Parathyroid adenoma (tissue), 2 donors: Measurements from ENCODE around the gene SNRPD3.
"Not testable (repeated sequence)": the region's sequence is repeated elsewhere in the genome, so short reads cannot be mapped to it uniquely, and the experiment has no call there.

Experiments used
- H2AFZ ChIP-seq: fragments of 300-600 bp; sonication (generic); one replicate; pipeline ENCODE4 v1.7.0; 2017; ENCODE audit warnings: antibody characterized with exemption, mild to moderate bottlenecking
- H3K27ac ChIP-seq: fragments of 300-600 bp; sonication (generic); one replicate; pipeline ENCODE4 v1.7.0; 2017
- H3K27me3 ChIP-seq: fragments of 300-600 bp; sonication (generic); one replicate; pipeline ENCODE4 v1.7.0; 2017; ENCODE audit warnings: low read length; ENCODE audit not compliant: control insufficient read depth, insufficient read depth
- H3K36me3 ChIP-seq: fragments of 300-600 bp; sonication (generic); one replicate; pipeline ENCODE4 v1.7.0; 2017; ENCODE audit warnings: low read length; ENCODE audit not compliant: control insufficient read depth, insufficient read depth
- H3K4me1 ChIP-seq: fragments of 300-600 bp; sonication (generic); one replicate; pipeline ENCODE4 v1.7.0; 2017; ENCODE audit warnings: control low read depth
- H3K4me2 ChIP-seq: fragments of 300-600 bp; sonication (generic); one replicate; pipeline ENCODE4 v1.7.0; 2017; ENCODE audit warnings: low read length
- H3K4me3 ChIP-seq: fragments of 300-600 bp; sonication (generic); one replicate; pipeline ENCODE4 v1.7.0; 2017; ENCODE audit warnings: low read depth, low read length
- H3K79me2 ChIP-seq: fragments of 300-600 bp; sonication (generic); one replicate; pipeline ENCODE4 v1.7.0; 2017; ENCODE audit warnings: control low read depth
- H3K9ac ChIP-seq: fragments of 300-600 bp; sonication (generic); one replicate; pipeline ENCODE4 v1.7.0; 2017; ENCODE audit warnings: mild to moderate bottlenecking
- H3K9me3 ChIP-seq: fragments of 300-600 bp; sonication (generic); one replicate; pipeline ENCODE4 v1.7.0; 2017; ENCODE audit warnings: low read length; ENCODE audit not compliant: control insufficient read depth
- TF ChIP-seq, protein P1 (sequence below): fragments of 300-600 bp; sonication (generic); IDR thresholded peaks from one replicate; pipeline ENCODE4 v1.7.0; 2017; ENCODE audit warnings: antibody characterized with exemption, mild to moderate bottlenecking
- donor health status: primary hyperparathyroidism.

SNRPD3 gene

DNA sequence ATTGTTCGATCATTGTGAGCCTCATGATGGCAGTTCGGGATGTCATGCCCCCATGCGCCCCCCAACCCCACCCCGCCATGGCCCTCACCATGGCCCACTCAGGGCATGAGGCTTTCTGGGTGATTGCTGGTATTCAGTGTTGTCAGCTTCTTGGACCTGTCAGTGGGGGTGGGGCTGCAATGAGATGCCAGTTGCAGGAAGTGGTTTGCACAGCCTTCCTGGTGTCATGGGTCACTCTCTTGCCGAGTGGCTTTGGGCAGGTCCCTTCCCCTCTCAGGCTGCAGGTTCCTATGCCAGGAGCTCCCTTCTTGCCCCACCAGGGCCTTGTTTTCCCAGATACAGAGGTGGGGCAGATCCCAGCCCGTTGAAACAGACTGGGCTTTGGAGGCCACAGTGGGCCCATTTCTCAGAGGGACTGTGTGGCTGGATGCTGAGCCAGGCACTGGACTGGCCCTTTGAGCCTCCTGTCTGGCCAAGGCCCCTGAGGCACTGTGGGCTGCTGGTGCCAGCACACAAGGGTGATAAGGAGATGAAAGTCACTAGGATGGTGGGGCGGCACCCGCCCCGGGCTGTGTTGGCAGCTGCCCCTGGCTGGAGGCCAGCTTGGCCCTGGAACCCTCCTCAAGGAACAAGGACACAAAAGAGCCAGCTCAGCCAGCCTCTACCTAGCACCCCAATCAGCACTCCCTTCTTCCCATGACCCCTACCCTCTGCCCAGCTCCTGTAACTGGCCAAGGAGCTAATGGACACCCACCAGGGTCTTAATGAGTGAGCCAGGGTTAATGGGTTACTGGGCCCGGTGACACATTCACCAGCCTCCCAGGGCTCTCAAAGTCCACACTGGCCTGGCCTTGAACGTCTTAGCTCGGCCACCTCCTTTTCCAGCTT, 45.7 kb downstream of the SNRPD3 start:
- Histone ChIP-seq H3K9ac (no peak overlapping the region), H3K4me1 (no peaks in the 10 kb centered on the region), H3K27ac (no peak overlapping the region)

GRCh38 chr22:24602105-24602749, 46.4 kb downstream of the SNRPD3 start:
- H3K36me3 ChIP-seq, H3K9ac ChIP-seq, H3K4me3 ChIP-seq, H3K4me2 ChIP-seq, H2AFZ ChIP-seq, H3K79me2 ChIP-seq, H3K9me3 ChIP-seq, H3K27ac ChIP-seq, H3K4me1 ChIP-seq, H3K27me3 ChIP-seq: not testable (repeated sequence)

More for the DNA sequence above, 45.7 kb downstream of the SNRPD3 start:
- no peaks in the 10 kb centered on the region for H3K36me3 ChIP-seq
- no peak overlapping the region for H3K4me3 ChIP-seq
- no peaks in the 10 kb centered on the region for H3K27me3 ChIP-seq
- TF ChIP-seq, protein P1, sequence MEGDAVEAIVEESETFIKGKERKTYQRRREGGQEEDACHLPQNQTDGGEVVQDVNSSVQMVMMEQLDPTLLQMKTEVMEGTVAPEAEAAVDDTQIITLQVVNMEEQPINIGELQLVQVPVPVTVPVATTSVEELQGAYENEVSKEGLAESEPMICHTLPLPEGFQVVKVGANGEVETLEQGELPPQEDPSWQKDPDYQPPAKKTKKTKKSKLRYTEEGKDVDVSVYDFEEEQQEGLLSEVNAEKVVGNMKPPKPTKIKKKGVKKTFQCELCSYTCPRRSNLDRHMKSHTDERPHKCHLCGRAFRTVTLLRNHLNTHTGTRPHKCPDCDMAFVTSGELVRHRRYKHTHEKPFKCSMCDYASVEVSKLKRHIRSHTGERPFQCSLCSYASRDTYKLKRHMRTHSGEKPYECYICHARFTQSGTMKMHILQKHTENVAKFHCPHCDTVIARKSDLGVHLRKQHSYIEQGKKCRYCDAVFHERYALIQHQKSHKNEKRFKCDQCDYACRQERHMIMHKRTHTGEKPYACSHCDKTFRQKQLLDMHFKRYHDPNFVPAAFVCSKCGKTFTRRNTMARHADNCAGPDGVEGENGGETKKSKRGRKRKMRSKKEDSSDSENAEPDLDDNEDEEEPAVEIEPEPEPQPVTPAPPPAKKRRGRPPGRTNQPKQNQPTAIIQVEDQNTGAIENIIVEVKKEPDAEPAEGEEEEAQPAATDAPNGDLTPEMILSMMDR, result no peak
- H3K4me2 ChIP-seq, result no peak overlapping the region
- H3K79me2 ChIP-seq, result no peaks in the 10 kb centered on the region
- no peaks in the 10 kb centered on the region for H3K9me3 ChIP-seq
- no peak overlapping the region for H2AFZ ChIP-seq

GRCh38 chr22:24602847-24603769, 47.3 kb downstream of the SNRPD3 start, which contains the start of gene GGT1:
TSS of gene GGT1 (plus strand) at chr22:24603193. CDS start at chr22:24611082, 7,889 bp downstream.
- H3K4me1 ChIP-seq, H3K9ac ChIP-seq, H3K27ac ChIP-seq, H3K9me3 ChIP-seq, H3K79me2 ChIP-seq, H3K36me3 ChIP-seq, H3K4me2 ChIP-seq, H2AFZ ChIP-seq, H3K4me3 ChIP-seq, H3K27me3 ChIP-seq: not testable (repeated sequence)

DNA sequence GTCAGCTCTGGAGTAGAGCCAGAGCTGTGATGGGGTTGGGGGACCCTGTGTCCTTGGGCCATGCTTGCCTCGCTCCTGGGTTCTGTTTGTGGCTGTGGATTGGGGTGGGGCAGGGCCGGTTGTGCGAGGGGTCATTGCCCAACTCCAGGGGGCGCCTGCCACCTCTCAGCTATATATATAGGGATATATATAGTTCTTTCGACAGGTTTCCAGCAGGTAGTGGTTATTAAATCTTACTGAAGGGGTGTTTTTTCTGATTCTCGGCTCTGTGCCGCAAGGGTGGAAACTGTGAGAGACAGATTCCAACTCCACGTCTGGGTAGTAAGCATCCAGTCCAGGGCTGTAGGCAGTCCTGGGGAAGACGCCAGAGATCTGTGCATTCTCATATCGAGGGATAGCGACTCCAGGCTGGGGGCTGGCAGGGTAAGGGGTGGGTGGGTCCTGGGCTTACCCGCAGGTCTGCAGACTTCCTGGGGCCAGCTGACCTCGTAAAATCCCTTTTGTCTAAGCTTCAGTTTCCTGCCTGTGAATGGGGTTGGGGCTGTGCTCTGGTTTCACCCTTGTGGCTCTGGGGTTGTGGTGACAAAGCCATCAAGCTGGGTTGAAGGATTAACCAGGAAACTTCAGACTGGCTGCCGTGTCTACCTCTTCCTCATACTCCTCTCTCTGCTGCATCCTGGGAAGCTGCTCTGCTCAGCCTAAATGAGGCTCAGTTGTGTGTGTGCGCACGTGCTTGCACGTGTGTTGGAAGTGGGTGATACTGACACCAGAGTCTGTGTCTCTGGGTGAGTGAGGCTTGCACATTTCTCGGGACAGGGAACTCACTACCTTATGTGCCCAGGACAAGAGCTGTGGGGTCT, 48.2 kb downstream of the SNRPD3 start:
- H3K4me1 ChIP-seq, H2AFZ ChIP-seq, H3K9me3 ChIP-seq, H3K27ac ChIP-seq, H3K36me3 ChIP-seq, H3K4me3 ChIP-seq, H3K79me2 ChIP-seq, H3K27me3 ChIP-seq, H3K4me2 ChIP-seq, H3K9ac ChIP-seq: not testable (repeated sequence)

DNA sequence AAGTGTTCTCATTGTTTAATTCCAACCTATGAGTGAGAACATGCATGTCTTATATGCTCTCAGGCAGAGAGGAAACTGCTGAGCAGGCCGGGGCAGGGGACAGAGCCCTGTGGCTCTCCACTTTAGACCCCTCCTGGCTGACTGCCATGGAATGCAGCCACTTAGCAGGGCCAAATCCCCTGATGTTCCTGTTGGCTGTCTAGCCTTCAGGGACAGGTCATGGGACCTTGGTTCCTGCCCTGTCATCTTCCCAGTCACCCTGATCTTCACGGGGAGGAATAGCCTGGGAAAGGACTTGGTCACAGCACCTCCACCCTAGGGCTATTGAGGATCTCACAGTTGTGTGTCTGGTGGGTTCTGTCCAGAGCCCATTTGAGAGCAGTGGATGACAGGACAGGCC, 50.5 kb downstream of the SNRPD3 start:
- H3K4me1 ChIP-seq, H3K36me3 ChIP-seq, H3K27ac ChIP-seq, H3K4me3 ChIP-seq, H3K9me3 ChIP-seq, H3K9ac ChIP-seq, H3K79me2 ChIP-seq, H3K4me2 ChIP-seq, H2AFZ ChIP-seq, H3K27me3 ChIP-seq: not testable (repeated sequence)

DNA sequence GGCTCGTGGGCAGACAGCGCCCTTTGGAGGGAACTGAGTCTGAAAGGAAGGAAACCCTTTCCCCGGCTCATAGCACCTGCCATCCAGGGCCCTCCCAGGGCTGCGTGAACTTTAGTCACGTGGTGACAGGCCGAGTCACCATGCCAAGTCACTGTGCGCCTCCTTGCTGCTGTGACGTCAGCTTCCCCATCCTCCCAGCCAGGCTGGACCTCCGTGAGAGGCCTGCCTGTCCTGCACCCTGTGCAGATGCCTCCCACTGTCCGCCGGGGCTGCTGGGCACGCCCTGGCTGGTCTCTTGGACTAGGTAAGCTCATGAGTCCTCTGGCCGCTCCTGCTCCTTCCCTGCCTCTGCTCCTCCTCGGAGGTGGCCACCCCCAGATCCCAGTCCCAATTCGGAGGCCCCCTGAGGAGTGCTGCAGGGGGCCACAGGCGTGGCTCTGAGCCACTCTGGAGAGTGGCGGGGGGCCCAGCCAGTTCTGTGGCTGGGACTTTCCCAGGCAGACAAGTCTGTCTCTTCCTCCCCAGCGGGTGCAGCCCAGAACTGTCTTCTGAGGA, 51.7 kb downstream of the SNRPD3 start:
- H2AFZ ChIP-seq, H3K9ac ChIP-seq, H3K27me3 ChIP-seq, H3K4me2 ChIP-seq, H3K79me2 ChIP-seq, H3K4me3 ChIP-seq, H3K4me1 ChIP-seq, H3K36me3 ChIP-seq, H3K27ac ChIP-seq, H3K9me3 ChIP-seq: not testable (repeated sequence)

- not testable (repeated sequence) for H3K4me2 ChIP-seq, H2AFZ ChIP-seq, H3K9ac ChIP-seq, H3K4me1 ChIP-seq, H3K79me2 ChIP-seq, H3K36me3 ChIP-seq, H3K27me3 ChIP-seq, H3K9me3 ChIP-seq, H3K27ac ChIP-seq, H3K4me3 ChIP-seq
Measured at GRCh38 chr22:24608327-24608726, 52.5 kb downstream of the SNRPD3 start.

DNA sequence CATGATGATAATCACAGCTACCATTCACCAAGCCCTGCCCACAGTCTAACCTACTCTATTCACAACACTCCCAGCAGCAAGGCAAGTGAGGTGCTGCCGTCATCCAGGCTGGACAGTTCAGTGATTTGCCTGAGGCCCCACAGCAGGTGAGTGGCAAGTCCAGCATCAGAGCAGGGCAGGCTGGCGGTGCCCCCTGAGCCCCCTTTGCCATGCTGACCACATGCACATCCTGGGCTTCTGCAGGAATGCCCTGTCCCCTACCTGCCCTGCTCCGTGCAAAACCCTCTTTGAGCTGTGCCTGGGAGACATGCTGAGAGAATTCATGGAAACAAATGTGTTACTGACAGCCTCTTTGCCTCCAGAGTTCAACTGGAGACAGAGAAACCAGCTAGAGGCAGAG, 54.1 kb downstream of the SNRPD3 start:
- H3K4me2 ChIP-seq, H3K9ac ChIP-seq, H3K4me3 ChIP-seq, H3K79me2 ChIP-seq, H3K9me3 ChIP-seq, H3K4me1 ChIP-seq, H3K27me3 ChIP-seq, H3K36me3 ChIP-seq, H2AFZ ChIP-seq, H3K27ac ChIP-seq: not testable (repeated sequence)

DNA sequence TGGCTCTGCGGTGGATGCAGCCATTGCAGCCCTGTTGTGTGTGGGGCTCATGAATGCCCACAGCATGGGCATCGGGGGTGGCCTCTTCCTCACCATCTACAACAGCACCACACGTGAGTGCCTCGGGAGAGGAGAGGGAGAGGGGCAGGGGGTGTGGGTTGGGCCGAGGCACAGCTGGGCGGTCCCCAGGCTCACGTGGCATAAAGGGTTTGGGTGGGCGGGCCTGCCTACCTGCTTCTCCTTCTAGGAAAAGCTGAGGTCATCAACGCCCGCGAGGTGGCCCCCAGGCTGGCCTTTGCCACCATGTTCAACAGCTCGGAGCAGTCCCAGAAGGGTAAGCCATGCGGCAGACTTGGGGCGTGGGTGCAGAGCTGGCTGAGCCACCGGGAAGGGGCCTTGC, 59.0 kb downstream of the SNRPD3 start:
- not testable (repeated sequence) for H3K27ac ChIP-seq, H3K27me3 ChIP-seq, H3K9me3 ChIP-seq, H2AFZ ChIP-seq, H3K9ac ChIP-seq, H3K4me1 ChIP-seq, H3K4me3 ChIP-seq, H3K79me2 ChIP-seq, H3K4me2 ChIP-seq, H3K36me3 ChIP-seq
